GM21723 (cell line): ENCODE data around the gene CCSER1.
"Not testable (repeated sequence)": the region's sequence is repeated elsewhere in the genome, so short reads cannot be mapped to it uniquely, and the experiment has no call there.

Experiments
- ATAC-seq: cut with Tn5 transposase; IDR thresholded peaks from one replicate; pipeline ENCODE4 v1.9.1; 2021; ENCODE audit warnings: mild to moderate bottlenecking, moderate library complexity; ENCODE audit not compliant: unreplicated experiment

CCSER1 gene

DNA sequence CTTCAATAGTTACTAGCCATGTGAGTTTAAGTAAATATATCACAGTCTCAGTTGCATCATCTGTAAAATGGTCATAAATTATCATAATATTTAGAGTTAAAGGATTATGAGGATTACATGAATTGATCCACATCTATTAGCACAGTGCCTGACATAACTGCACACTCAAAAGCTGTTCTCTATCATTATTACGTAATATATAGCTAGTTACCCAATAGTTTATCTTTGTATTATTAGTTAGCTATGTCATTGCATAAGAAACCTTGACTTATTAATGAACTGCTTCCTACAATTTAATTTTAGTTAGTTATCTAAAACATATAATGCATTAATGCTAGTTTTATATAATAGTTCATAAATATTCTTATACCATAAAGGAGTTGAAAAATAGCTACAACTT is 1099.7 kb downstream of the CCSER1 start:
- ATAC-seq = no peak

DNA sequence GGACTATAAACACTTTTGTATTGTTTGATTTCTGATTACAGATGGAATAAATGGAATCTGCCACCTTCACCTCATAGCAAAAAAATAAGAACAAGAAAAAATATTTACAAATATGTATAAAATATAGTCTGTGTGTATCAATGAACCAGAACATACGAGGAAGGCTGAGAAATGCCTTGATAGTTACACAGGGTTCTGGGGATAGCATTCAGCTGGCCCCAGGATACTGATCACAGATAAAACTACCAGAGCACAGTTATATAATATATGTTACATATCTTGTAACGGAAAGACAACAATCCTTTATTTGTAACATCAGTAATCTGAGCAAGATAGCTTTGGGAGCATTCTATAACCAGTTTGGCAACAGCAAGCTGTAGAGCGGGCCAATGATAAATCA is 1101.5 kb downstream of the CCSER1 start:
- no peak for ATAC-seq

DNA sequence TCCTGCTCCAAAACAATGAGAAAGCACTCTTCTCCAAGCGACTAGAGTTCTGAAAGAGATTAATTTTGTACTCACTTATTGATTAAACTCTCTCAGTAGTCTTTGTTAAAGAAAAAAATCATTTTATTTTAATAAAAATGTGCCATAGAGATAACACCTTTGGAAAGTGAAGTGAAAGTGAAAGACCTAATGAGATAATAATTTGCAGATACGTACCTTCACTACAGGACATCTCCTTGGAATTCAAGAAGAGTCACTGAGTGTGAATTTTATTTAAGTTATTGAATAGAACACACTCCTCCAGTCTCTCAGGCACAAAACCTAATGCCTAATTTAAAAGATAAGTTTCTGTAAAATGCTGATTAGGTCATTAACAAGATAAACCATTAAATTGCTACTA is 1106.0 kb downstream of the CCSER1 start:
- ATAC-seq = no peak

DNA sequence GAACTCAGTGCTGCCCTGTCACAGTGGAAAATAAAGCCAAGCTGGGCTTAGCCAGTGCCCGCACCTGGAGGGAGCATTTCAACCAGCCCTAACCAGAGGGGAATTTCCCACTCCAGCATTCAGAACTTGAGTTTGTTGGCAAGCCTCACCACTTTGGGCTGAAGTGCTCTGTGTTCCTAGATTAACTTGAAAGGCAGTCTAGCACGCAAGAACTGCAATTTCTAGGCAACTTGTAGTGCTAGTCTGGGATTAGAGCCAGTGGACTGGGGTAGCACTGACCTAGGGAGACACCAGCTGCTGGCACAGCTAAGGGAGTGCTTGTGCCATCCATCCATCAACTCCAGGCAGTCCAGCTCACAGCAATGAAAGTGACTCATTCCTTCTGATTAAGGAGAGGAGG is 1115.9 kb downstream of the CCSER1 start:
- no peak for ATAC-seq

DNA sequence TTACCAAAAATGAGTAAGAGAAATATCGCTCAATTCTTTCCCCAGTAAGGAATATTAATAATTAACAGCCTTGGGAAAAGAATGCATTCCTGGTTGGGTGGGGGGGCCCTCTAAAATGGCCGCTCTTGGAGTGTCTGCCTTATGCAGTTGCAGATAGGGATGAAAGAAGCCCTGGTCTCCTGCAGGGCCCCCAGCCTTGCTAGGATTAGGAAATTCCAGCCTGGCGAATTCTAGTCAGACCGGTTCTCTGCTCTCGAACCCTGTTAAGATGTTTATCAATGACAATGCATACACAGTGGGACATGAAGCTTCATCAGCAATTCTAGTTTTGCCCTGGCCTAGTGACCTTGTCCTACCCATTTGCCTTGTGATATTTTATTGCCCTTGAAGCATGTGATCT is 1128.8 kb downstream of the CCSER1 start:
- no peak for ATAC-seq

DNA sequence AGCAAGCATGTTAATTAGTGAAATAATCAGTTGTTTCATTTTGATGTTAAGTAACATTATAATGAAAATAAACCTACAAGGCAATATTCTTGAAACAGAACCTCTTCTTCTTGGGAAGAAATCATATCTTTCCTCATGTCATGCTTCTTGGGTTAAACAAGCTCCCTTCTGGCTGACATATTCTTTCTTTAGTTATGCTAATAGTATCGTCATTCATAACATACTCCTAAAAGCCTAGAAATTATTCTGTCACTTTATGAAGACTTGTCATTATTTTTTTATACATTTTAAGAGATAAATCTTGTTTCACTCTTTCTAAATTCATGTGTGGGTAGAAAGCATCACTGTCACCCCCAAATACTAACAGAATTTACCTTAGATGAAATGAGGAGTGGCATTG is 1129.6 kb downstream of the CCSER1 start:
- ATAC-seq = no peak

DNA sequence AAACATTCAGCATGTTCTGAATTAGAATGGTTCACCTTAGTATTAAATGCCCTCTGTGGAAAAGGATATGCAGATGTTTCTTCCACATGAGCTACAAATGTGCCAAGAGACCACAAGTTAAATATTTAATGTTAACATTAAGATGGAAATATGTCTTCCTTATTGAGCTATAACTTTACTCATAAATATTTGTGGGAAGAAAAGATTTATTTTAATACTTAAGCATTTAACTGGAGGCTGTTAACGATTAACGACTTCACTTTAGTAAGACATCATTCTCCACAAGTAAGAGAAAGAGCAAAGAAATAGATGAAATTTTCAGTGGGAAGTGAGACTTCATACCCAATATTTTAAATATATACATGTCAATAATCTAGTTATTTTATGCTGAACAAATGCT is 1130.5 kb downstream of the CCSER1 start:
- no peak for ATAC-seq

DNA sequence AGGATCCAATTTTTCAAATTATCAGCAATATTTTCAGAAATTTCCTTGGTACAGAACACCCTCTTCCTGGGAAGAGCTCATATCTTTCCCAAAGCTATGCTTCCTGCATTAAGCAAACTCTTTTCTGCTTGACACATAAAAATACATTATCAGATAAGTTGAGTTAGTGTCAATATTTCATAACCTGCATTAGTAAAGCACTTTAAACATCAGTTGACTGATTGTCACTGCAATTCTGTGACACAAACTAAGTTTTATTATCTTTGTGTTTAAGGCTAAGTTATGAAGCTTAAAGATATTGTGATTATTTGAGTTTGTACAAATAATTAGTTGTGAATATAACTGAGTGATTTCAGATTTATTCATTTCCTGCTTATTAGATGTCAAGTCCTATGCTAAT is 1131.1 kb downstream of the CCSER1 start:
- ATAC-seq = no peak

DNA sequence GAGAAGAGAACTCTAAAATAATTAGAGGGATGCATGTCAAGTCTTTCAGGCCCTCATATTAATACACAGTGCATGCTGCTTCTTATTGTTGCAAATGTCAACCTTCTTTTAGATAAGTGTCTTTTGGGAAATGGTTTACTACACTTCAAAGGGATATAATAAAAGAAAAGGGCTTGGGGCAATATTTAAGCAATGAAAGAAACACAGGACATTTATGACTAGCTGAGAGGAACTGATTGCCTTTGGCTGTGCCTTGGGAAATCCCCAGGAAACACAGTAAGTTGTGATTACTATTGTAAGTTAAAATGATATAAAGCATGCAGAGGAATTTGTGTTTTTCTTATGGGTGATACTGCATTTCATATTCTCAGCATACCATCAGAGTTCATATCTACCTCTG is 1140.3 kb downstream of the CCSER1 start:
- no peak for ATAC-seq

DNA sequence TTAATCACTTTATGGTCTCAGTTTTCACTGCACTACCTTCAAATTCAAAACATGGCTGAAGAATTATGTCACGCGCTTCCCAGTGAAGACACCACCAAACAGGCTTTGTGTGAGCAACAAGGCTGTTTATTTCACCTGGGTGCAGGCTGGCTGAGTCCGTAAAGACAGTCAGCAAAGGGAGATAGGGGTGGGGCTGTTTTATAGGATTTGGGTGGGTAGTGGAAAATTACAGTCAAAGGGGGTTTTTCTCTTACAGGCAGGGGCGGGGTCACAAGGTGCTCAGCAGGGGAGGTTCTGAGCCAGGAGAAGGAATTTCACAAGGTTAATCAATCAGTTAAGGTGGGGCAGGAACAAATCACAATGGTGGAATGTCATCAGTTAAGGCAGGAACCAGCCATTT is 1141.3 kb downstream of the CCSER1 start:
- ATAC-seq = not testable (repeated sequence)

DNA sequence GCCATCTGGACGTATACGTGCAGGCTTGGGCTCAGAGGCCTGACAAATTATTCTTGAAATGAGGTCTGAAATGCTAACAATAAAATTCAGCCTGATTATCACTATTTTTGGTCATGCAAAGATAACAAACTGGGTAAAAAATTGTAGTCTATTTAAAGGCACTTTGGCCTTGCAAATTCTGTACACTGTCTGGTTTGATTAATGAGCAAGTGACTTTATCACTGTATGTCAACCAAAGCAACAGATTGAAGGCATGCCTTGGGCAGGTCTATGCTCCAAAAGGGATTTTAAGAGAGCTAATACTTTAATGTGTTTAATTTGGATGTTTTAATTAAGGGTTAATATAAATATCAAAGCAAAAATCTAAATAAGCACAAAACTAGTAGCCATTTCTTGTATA is 1141.7 kb downstream of the CCSER1 start:
- ATAC-seq = no peak

DNA sequence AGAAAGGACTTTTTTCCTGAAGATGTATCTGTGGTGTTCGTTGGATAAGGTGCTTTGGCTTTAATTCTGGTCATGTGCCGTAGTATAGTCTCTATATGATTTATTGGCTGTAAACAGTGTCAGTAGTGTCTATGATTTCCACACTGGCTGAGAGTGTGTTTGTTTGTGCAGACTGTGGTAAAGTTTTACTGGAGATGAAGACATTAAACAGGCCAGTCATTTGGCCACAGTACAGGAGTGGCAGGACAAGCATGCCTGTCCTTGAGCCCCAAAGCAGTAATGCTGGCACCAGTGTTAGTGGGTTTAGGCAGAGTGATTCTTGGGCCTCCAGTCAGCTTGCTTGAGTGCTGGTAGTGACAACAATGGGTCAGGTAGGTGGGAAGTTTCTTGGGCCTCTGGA is 1152.7 kb downstream of the CCSER1 start:
- no peak for ATAC-seq

DNA sequence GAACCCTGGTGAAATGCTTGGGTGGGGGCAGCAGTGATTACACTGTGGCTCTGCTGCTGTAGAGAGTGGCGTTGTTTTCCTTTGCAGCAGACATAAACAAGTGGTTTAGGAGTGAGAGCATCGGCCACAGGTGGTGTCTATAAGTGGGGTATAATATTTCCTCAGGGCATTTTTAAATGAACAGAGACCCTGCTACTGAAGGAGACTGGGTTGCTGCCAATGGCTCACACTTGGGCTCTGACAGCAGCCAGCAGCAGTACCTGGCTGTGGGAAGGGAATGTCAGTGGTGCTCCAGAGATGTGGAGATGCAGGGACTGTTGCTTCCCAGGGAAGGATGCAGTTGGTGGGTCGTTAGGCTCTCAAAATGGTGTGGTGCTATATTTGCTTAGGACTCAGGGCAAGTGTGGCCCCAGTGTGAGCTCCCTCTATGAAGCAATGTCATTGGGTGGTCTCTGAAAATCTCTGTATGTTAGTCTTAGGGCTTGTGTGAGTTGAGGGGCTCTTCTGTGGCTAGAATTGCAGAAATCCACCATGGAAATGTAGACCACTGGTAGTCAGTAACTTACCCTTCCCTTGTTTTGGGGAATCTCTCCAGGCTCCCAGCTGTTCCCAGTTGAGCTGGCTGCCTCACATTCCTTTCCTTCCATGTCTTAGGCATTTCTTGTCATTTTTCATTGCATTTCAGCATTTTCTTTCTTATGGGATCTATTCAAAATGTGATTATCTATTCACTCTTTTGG is 1153.5 kb downstream of the CCSER1 start:
- no peak for ATAC-seq

DNA sequence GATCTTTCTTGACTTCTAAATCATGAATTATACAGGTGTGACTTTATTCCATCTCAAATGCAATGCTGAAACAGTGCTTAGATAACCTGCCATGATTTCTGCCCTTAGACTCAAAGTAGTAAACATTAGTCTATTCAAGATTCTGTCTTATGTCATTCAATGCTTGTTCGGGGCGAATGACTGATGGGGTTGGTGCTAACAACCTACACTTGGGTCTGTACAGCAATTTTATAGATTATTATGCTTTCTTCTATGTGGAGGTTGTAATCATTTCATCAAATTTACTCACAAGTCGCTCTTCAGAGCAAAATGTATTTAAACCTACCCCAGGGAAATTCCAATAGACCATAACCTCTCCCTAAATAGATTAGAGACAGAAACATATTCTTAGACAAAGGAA is 1155.0 kb downstream of the CCSER1 start:
- ATAC-seq = no peak

DNA sequence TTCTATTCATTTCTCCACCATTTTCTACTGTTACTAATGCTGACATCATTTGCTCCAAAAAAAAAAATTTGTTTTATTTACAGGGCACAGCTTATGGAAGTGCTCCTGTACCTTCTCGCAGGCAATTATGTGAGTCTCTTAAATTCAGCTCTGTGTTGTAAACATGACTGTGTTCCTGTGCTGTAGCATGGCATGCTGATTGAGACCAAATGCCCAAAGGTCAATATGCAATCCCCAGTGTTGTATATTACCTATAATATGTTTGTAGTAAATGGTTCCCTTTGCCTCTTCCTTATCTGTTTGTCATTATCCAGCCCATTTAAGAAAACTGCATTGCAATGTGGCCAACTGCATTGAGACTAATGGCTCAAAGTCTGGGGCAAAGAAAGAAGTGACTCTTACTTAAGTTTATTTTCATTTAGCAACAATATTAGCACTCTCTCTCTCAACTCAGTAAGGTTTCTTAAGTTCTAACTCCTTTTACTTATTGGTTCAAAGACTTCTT is 1156.6 kb downstream of the CCSER1 start:
- ATAC-seq = no peak

DNA sequence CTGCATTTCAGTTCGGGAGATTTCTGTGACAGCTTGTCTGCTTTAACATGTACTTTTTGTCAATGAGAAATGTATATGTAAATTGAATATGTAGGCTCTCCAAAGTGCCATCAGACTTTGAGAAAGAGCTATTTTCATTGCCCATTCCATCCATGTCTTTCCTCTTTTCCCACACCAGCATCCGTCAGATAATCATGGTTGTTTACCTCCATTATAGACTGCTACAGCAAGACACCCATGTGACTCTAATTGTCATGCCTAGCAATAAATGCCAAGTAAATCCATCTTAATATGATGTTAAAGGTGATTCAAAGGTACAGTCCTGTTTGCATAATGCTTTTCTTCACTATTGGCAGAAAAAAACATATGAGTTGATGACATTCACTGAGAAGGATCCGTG is 1157.3 kb downstream of the CCSER1 start:
- no peak for ATAC-seq

DNA sequence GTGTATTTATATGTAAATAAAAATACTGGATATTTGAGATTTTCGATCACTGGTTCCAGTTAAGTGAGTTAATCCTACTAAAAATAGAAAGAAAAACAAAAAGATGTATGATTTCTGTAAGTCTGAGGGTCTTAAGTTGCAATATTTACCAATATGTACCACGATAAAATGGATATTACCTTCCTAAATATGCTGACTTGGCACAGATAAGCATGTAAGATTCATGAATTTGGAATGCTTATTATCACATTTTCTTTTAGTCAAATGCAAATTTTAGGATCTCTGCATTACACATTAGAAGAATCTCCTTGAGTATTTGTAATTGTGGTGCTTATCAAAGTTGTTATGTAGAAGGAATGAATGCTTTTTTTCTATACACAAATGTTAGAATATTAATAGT is 1158.3 kb downstream of the CCSER1 start:
- ATAC-seq = no peak

DNA sequence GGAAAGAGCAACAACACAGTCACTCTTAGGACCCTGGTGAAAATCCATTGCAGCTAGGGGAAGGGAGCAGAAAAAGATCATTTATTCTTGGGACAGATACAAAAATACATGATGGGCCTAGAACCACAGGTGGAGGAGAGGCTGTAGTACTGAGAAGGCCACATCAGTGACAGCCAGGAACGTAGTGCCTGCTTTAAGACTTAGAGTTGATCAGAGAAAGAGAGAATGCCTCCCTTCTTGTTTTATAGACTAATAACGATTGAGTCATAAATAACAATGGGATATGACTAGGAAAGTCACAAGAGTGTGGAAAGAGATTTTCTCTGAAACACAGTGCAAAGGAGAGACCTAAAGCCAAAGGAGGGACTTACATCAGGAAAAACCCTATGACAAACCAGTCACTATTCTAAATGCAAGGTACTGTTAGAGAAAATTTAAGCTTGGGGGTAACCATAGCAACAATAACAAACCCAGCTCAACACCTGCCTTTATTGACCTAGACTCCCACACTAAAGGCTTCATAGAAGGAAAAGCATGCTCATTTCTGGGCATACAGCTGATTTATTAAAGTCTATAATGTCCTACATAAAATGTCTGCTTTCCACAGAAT is 1161.6 kb downstream of the CCSER1 start:
- no peak for ATAC-seq

DNA sequence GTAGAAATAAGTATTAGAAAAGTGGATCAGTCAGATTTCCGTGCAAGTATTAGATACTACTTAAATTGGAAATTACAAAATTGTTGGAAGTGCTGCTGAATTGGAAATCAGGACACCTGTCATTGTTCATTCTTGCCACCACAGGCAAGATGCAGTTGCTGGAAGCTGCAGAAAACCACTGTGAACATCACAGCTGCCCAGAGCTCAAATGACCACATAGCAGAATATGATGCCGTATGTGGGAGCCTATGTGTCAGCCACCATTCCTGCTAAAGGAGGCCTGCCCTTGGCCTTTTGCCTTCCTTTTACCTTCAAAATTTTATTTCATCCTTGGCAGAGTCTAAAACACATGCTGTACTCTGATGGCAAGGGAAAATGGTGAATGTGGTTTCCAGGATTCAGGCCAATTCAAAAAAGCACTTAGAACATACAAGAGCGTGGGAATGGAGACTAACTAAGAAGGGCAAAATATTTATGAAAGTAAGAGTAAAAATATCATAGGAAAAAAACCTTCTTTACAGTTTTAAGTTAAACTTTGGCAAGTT is 1171.0 kb downstream of the CCSER1 start:
- no peak for ATAC-seq

DNA sequence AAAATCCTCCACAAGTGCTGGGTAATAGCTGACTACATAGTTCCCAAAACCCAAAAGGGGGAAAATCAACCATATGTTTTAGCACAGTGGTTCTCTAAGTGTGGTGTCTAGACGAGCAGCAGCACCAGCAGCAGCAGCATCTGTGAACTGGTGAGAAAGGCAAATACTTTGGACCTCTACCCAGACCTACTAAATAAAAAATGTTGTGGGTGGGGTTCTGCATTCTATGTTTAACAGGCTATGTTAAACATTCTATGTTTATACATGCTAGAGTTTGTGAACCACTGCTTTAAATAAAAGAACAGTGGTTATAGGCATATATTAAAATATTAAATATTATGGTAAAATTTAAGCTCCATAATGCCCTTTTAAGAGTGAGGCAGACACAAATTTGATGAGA is 1171.6 kb downstream of the CCSER1 start:
- ATAC-seq = no peak

DNA sequence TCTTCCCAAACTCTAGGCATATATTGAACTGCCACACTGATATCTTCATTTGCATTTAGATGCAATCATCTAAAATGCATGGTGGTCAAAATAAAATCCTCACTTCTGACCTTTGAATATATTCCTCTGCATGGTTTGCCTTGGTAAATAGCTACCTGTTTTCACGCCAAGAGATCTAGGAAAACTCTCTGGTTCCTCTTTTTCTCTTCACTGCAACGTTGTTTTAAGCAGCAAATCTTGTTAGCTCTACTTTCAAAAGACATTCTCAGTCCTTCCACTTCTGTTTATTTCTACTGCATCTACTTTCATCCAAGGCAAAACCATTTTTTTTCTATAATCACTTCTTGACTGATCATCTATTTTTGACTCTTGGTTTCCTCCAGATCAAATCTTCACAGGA is 1174.9 kb downstream of the CCSER1 start:
- no peak for ATAC-seq

DNA sequence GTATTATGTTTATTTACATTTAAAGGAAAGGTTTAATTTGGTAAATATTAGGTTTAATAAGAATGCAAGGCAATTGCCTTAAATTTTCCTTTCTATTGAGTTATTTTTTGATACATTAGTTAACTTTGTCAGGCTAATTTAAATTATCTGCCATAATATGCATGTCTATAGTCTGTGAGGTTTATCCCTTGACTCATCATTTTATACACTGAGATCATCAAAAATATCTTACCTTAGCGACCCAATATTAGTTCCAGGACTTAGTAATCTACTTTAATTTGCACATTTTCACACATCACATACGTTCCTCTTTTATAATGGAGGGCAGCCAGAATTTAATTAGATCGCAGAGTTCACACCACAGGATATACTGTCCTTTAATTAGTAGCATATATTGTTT is 1177.1 kb downstream of the CCSER1 start:
- ATAC-seq = no peak
